Bone marrow (tissue), 2 donors: ENCODE data around the gene SPDYA.
A peak's percentile ranks its signal among the peaks of the same experiment; 100 is the strongest.

Experiments
- DNase-seq, 2 donors: peaks; one replicate each; lab custom pipeline; 2025; lab: John Stamatoyannopoulos, UW

The SPDYA gene

DNA sequence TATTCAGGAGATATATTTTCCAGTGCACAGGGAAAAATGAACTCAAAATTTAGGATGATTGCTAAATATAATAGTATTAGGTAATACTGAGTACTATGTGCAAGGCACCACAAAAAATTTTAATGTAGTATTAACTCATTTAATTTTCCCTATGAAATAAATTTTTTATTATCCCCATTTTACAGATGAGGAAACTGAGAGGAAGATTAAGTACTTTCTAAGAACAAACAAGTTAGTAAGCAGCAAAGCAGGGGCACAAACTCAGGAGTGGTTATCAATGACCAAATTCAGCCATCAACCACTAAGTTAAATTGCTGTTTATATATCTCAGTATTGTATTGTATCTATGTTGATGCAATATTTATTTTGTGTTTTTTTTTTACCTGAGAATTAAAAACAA is 14.2 kb downstream of the SPDYA start:
- DNase-seq: no peak

GRCh38 chr2:28828382-28828781 is 17.7 kb downstream of the SPDYA start:
- DNase-seq: no peak

GRCh38 chr2:28833740-28834470 is 23.3 kb downstream of the SPDYA start:
- no peak for DNase-seq

DNA sequence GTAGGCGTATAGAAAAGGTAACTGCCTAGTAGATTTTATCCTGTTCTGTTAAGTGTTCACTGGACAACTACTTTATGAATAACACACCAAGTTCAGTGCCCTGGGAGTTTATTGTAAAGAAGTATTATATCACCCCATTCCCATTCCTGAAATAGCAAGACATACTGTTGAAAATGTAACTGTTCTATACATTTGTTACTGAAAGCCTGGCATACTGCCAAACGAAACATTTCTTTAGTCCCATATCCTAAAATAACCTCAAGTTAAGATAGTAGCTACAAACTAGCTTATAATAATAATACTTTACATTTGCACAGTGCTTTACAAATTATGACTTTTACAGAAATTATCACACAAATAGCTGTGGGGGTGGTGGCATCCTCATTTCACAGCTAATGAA is 25.1 kb downstream of the SPDYA start:
- DNase-seq: no peak

GRCh38 chr2:28838971-28839370 is 28.3 kb downstream of the SPDYA start:
- DNase-seq: no peak

- DNase-seq: no peak
Measured at GRCh38 chr2:28842042-28842441, 31.4 kb downstream of the SPDYA start.

DNA sequence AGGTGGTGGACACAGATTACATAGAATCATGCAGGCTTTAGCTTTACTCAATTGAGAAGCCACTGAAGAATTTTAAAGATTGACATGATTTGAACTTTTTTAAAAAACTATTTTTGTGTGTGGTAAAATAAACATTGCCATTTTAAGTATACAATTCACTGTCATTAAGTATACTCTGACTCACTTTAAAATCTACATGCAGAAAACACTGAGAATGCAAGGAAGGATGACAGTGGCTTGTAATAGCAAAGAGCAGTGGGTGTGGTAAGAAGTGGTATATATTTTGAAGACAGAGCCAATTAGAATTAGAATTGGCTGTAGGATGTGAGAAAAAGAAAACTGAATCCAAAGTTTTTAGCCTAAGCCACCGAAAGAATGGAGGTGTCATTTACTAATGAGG is 44.6 kb downstream of the SPDYA start:
- no peak for DNase-seq

GRCh38 chr2:28855977-28856376 is 45.3 kb downstream of the SPDYA start:
- DNase-seq: no peak

- DNase-seq: no peak
Measured at GRCh38 chr2:28868611-28869010, 58.0 kb downstream of the SPDYA start.

GRCh38 chr2:28869494-28870145 is 59.0 kb downstream of the SPDYA start:
- DNase-seq: no peak

GRCh38 chr2:28870146-28870891 is 59.7 kb downstream of the SPDYA start, which contains the start of gene TRMT61B:
Gene TRMT61B, minus strand, starts transcription at chr2:28870309. Its CDS starts 32 bp downstream, at chr2:28870277.
- DNase-seq: peak; percentile 90 to 92

DNA sequence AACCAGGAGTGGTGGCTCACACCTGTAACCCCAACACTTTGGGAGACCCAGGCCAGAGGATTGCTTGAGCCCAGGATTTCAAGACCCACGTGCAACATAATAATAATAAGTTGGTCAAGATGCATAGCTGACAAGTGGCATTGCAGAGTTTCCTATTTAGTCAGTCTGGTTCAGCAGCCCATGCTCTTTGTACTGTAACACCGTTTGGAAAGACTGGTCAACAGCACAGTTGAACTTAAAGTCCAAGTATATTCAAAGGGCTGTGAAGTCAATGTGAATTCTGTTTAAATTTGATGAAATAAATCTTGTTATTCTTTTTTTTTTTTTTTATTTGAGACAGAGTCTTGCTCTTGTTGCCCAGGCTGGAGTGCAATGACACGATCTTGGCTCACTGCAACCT is 61.0 kb downstream of the SPDYA start:
- DNase-seq: no peak

GRCh38 chr2:28880193-28880592 is 69.6 kb downstream of the SPDYA start:
- no peak for DNase-seq

GRCh38 chr2:28893488-28893887 is 82.9 kb downstream of the SPDYA start:
- no peak for DNase-seq

- DNase-seq: peak; percentile 89 to 99
Measured at GRCh38 chr2:28894470-28895188, 84.0 kb downstream of the SPDYA start, which contains the start of gene WDR43. Gene WDR43, plus strand, starts transcription at chr2:28894667. Its CDS starts 32 bp downstream, at chr2:28894699.

DNA sequence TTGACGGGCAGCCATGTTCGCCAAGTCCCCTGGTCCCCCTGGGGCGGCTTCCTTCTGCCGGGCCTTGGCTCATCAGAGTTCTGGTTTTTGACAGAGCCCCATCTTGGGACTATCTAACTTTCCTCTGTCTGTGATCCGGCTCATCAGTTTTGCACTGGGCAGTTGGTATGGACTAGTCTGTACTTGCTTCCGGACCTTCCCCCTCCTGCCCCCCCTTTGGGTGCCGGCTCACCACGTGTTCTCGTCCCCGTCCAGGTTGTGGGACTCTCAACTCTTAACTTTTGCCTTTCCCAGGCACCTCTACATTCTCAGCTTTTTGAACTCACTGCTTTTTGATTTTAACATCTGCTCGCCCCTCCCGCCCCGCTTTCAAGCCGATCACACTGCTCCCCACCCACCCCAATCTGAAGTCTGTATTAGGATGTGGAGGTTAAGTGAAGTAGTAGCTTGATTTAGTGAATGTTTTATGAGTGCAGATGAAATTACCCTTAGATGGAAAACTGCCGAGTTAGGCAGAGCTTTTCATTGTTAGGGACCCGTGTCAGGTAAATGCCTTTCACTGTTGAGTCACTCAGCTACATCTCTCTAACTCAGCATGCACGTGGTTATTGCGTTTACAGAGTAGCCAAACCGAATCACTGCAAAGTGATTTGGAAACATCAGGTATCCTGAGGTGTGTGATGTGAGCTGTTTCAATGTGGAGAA is 84.7 kb downstream of the SPDYA start:
- DNase-seq: peak in 1 of 2 donors; percentile 19

DNA sequence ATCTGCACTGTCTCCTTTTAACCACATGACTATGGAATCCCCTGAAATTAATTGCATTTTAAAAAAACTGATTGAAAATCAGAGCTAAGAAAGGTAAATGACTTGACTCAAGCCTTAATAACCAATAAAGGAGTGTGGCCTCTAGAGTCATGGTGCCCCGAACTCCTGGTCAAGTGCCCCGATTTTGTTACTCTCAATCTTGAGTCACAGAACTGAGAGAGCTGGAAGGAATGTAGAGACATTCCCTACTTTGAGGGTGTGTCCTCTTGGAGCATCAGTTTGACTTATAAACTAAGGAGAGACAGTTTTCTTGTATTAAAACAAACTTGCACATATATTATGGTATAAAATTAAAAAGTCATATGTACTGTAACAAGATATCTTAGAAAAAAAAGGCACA is 86.3 kb downstream of the SPDYA start:
- no peak for DNase-seq

- DNase-seq: no peak
Measured at GRCh38 chr2:28898048-28898447, 87.4 kb downstream of the SPDYA start.
